CD4-positive, alpha-beta memory T cell (primary cell): ENCODE data around the gene GLT1D1. TPM values are rescaled to one million over a fixed set of nuclear protein-coding genes. Genes with fewer than 3 reads are reported as not detected.

Experiments
- CTCF ChIA-PET: fragments of 350-600 bp; sonication (Branson Sonifier 250); formaldehyde crosslinking; loops from one replicate; lab custom pipeline; 2021; ENCODE audit warnings: inconsistent platforms; ENCODE audit not compliant: partially characterized antibody; lab: Charles Lee
- POLR2A ChIA-PET: fragments of 350-600 bp; sonication (Branson Sonifier 250); formaldehyde crosslinking; loops from one replicate; lab custom pipeline; 2021; ENCODE audit not compliant: partially characterized antibody; lab: Charles Lee
- DNase-seq, 5 donors: peaks; one replicate each; pipeline versions ENCODE4 v3.0.0 to v3.0.0-alpha.2; 2020 to 2022; ENCODE audit warnings: mixed read lengths in 1 of 5
- H3K27ac ChIP-seq: one replicate; pipeline ENCODE4 v1.7.0; 2013; ENCODE audit warnings: low read depth, low read length
- H3K27me3 ChIP-seq: 2 replicates; pipeline ENCODE4 v1.7.0; 2013; ENCODE audit warnings: mild to moderate bottlenecking, low read length, moderate library complexity; ENCODE audit not compliant: insufficient read depth
- H3K36me3 ChIP-seq: 2 replicates; pipeline ENCODE4 v1.7.0; 2013; ENCODE audit warnings: mild to moderate bottlenecking, low read length, moderate library complexity; ENCODE audit not compliant: insufficient read depth
- H3K4me1 ChIP-seq: 2 replicates; pipeline ENCODE4 v1.7.0; 2013; ENCODE audit warnings: mild to moderate bottlenecking, low read length, moderate library complexity; ENCODE audit not compliant: insufficient read depth
- H3K4me3 ChIP-seq, 2 donors: one replicate each; pipeline ENCODE4 v1.7.0; 2013; ENCODE audit warnings: low read length in 2 of 2, mild to moderate bottlenecking in 1 of 2
- H3K9me3 ChIP-seq, 2 donors: one replicate each; pipeline ENCODE4 v1.7.0; 2013; ENCODE audit warnings: low read length in 2 of 2, control low read depth in 1 of 2; ENCODE audit not compliant: control insufficient read depth in 1 of 2
- H3K27ac Mint-ChIP-seq, 7 donors: one replicate each; pipeline ENCODE4 v1.8.0; 2020 to 2021; ENCODE audit warnings: mixed read lengths in 7 of 7, mild to moderate bottlenecking in 6 of 7, inconsistent platforms in 3 of 7, moderate library complexity in 3 of 7
- H3K27me3 Mint-ChIP-seq, 2 donors: one replicate each; pipeline ENCODE4 v1.8.0; 2020 to 2021; ENCODE audit warnings: mixed read lengths in 2 of 2
- H3K36me3 Mint-ChIP-seq, 2 donors: one replicate each; pipeline ENCODE4 v1.8.0; 2020 to 2021; ENCODE audit warnings: mixed read lengths in 2 of 2, inconsistent platforms in 1 of 2, mild to moderate bottlenecking in 1 of 2
- H3K4me1 Mint-ChIP-seq, 4 donors: one replicate each; pipeline ENCODE4 v1.8.0; 2020 to 2021; ENCODE audit warnings: mixed read lengths in 4 of 4, mild to moderate bottlenecking in 1 of 4
- H3K4me3 Mint-ChIP-seq, 8 donors: one replicate each; pipeline ENCODE4 v1.8.0; 2020 to 2021; ENCODE audit warnings: mixed read lengths in 8 of 8, mild to moderate bottlenecking in 7 of 8, moderate library complexity in 6 of 8, inconsistent platforms in 3 of 8
- H3K9me3 Mint-ChIP-seq, 8 donors: one replicate each; pipeline ENCODE4 v1.8.0; 2020 to 2021; ENCODE audit warnings: mixed read lengths in 8 of 8, mild to moderate bottlenecking in 5 of 8, inconsistent platforms in 3 of 8, moderate library complexity in 1 of 8
- intact Hi-C: fragments of 100-400 bp; cut with micrococcal nuclease; formaldehyde crosslinking; loops from one replicate; pipeline ENCODE4 v1.15.1; 2023
- polyA plus RNA-seq, 2 donors: library from polyadenylated mRNA; unstranded; fragments of 300-500 nt; fragmentation: Illumina TruSeq; gene quantifications; one replicate each; pipeline ENCODE4 v1.2.3, GENCODE V29; 2021
- total RNA-seq, 2 experiments: library from RNA; stranded (reverse); gene quantifications; one replicate each; pipeline ENCODE4 v1.2.3, GENCODE V29; 2021

Gene GLT1D1
- total and polyA plus RNA-seq, 4 experiments from 2014 or later, result not detected

DNA sequence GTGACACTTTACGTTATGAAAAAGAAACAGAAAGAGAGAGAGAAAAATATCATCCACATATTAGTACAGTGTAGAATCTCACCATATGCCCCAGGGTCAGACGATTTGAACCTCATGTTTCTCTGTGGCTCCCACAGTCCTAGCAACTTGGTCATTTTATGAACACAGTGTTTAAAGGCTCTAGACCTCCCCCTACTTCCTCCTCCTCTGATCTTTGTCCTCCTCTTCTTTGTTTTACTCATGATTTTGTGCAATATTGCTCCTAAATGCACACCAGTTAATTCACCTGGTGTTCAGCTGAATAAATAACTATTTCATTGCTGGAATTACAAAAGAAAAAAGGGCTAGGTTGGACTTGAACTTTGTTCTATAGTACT is 18.2 kb downstream of the GLT1D1 start:
- Mint-ChIP-seq H3K9me3 (peaks cover 0 to 20% (median 10%) of the 10 kb centered on the region in 8 donors), H3K27me3 (peaks cover 0 to 1% of the 10 kb centered on the region in 2 donors), H3K4me3 (no peak overlapping the region), H3K27ac (no peak overlapping the region), H3K36me3 (peaks cover 2% of the 10 kb centered on the region in 2 donors), H3K4me1 (no peaks in the 10 kb centered on the region)
- Histone ChIP-seq H3K36me3 (no peaks in the 10 kb centered on the region), H3K27me3 (no peaks in the 10 kb centered on the region), H3K4me3 (no peak overlapping the region), H3K9me3 (peaks cover 0 to 4% of the 10 kb centered on the region in 2 donors), H3K4me1 (no peaks in the 10 kb centered on the region), H3K27ac (no peak overlapping the region)
- POLR2A ChIA-PET, result no interaction called here
- intact Hi-C loops, result no loop called here
- CTCF ChIA-PET, result no interaction called here
- DNase-seq, result no peak

DNA sequence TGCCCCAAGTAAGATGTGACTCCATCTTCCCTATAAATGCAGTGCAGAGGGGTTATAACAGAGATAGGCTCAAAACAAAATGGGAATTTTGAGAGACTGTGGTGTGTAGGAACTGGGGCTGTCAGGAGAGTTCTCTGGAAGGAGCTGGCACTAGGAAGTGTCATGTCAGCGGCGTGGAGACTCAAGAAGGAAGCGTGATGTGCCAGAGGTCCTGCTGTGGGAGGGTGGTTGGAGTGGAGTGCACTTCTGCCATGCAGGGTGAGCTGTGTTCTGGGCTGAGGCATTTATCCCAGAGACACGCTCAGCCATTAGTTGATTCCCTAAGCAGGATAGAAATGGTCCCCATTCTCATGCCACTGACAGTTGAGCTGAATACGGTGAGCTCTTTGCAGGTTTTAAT is 19.0 kb downstream of the GLT1D1 start:
- Histone ChIP-seq H3K27ac (no peak overlapping the region), H3K4me3 (no peak overlapping the region), H3K27me3 (no peaks in the 10 kb centered on the region), H3K4me1 (no peaks in the 10 kb centered on the region), H3K9me3 (peaks cover 0 to 11% of the 10 kb centered on the region in 2 donors), H3K36me3 (no peaks in the 10 kb centered on the region)
- Mint-ChIP-seq H3K27me3 (peaks cover 0 to 1% of the 10 kb centered on the region in 2 donors), H3K27ac (no peak overlapping the region), H3K36me3 (peaks cover 2 to 5% of the 10 kb centered on the region in 2 donors), H3K9me3 (peaks cover 0 to 28% (median 18%) of the 10 kb centered on the region in 8 donors), H3K4me3 (no peak overlapping the region), H3K4me1 (no peaks in the 10 kb centered on the region)
- ChIA-PET CTCF (no interaction called here), POLR2A (no interaction called here)
- intact Hi-C loops, result no loop called here
- DNase-seq, result no peak

DNA sequence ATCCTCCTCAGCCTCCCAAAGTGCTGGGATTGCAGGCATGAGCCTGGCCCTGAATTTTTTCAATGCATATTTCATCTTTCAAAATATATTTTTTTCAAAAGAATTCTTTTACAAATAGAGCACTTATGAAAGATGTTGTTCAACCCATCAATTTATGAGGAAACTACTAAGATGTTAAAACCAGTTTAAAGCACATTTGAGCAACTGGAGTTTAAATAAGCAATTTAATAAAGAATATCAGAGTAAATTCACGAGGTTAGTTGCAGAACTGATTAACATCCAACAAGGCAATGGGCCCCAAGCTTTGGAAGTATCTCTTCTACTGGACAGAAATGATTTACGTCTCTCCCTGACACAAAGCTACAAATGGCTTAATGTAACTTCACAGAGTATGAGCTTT is 23.3 kb downstream of the GLT1D1 start:
- no peaks in the 10 kb centered on the region for H3K27me3 Mint-ChIP-seq
- peaks cover 2 to 5% of the 10 kb centered on the region in 2 donors for H3K36me3 Mint-ChIP-seq
- ChIA-PET POLR2A (no interaction called here), CTCF (no interaction called here)
- no peak overlapping the region for H3K27ac ChIP-seq
- H3K36me3 ChIP-seq, result no peaks in the 10 kb centered on the region
- H3K4me1 Mint-ChIP-seq, result no peaks in the 10 kb centered on the region
- H3K27ac Mint-ChIP-seq, result no peak overlapping the region
- no peak overlapping the region for H3K4me3 Mint-ChIP-seq
- H3K4me1 ChIP-seq, result no peaks in the 10 kb centered on the region
- intact Hi-C loops, result no loop called here
- H3K9me3 ChIP-seq, result peaks cover 0 to 18% of the 10 kb centered on the region in 2 donors
- H3K4me3 ChIP-seq, result no peak overlapping the region
- H3K27me3 ChIP-seq, result no peaks in the 10 kb centered on the region
- H3K9me3 Mint-ChIP-seq, result peaks cover 0 to 46% (median 31%) of the 10 kb centered on the region in 8 donors
- DNase-seq, result no peak

DNA sequence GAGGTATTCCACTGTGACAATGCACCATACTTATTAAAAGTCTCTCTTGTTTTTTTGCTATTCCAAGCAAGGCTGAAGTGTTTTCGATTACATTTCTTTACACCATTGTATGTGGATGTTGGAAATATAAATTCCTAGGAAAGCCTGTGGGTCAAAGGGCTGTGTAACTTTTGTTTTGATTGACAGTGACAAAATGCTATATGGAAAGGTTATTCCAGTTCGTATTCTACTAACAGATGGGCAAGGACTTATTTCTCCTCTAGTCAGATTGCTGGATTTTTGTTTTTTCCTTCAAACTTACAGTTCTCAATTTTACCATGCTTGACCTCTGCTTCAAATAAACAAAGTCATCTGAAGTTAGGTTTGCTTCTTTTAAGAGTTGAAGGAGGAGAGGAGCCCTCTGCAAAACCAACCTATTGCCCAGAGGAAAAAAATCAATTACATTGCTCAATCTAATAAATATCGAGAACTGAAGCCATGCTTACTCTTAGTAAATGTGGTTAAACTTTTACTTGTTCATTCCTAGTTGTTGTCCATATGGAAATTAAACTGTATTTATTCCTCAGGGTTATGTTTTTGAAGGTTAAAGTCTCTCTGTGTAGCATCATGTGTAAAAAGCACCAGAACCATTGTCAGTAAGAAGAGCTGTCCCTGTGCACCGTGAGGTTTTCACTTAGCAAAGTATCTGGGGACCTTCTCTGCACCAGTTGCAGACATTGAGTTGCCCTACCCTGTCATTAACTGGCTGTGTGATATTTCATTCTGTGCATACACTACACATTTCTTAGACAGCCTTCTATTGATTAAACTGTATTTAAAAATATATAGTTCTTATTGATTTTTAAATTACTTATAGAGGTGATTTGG is 26.9 kb downstream of the GLT1D1 start:
- Histone ChIP-seq H3K36me3 (no peaks in the 10 kb centered on the region), H3K4me3 (no peak overlapping the region), H3K27me3 (no peaks in the 10 kb centered on the region), H3K9me3 (peaks cover 0 to 18% of the 10 kb centered on the region in 2 donors), H3K27ac (no peak overlapping the region), H3K4me1 (no peaks in the 10 kb centered on the region)
- ChIA-PET POLR2A (no interaction called here), CTCF (no interaction called here)
- Mint-ChIP-seq H3K4me3 (no peak overlapping the region), H3K36me3 (peaks cover 2 to 5% of the 10 kb centered on the region in 2 donors), H3K27me3 (no peaks in the 10 kb centered on the region), H3K27ac (no peak overlapping the region), H3K9me3 (peaks cover 0 to 33% (median 28%) of the 10 kb centered on the region in 8 donors), H3K4me1 (no peaks in the 10 kb centered on the region)
- no peak for DNase-seq
- intact Hi-C loops, result no loop called here

DNA sequence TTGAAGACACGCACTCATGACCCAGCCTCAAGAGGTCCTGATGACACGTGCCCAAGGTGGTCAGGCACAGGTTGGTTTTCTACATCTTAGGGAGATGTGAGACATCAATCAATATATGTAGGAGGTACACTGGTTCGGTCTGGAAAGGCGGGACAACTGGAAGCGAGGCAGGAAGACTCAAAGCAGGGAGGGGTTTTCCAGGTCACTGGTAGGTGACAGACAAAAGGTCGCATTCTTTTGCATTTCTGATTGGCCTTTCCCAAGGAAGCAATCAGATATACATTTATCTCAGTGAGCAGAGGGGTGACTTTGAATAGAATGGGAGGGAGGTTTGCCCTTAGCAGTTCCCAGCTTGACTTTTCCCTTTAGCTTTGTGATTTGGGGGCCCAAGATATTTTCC is 38.6 kb downstream of the GLT1D1 start:
- no peak overlapping the region for H3K4me3 Mint-ChIP-seq
- no peaks in the 10 kb centered on the region for H3K36me3 Mint-ChIP-seq
- Histone ChIP-seq H3K9me3 (no peaks in the 10 kb centered on the region), H3K27me3 (no peaks in the 10 kb centered on the region), H3K4me1 (no peaks in the 10 kb centered on the region), H3K36me3 (no peaks in the 10 kb centered on the region), H3K4me3 (no peak overlapping the region), H3K27ac (no peak overlapping the region)
- H3K9me3 Mint-ChIP-seq, result peaks cover 0 to 3% (median 0%) of the 10 kb centered on the region in 8 donors
- H3K27ac Mint-ChIP-seq, result no peak overlapping the region
- POLR2A ChIA-PET, result no interaction called here
- CTCF ChIA-PET, result no interaction called here
- no peak for DNase-seq
- H3K4me1 Mint-ChIP-seq, result no peaks in the 10 kb centered on the region
- intact Hi-C loops, result no loop called here
- H3K27me3 Mint-ChIP-seq, result no peaks in the 10 kb centered on the region

DNA sequence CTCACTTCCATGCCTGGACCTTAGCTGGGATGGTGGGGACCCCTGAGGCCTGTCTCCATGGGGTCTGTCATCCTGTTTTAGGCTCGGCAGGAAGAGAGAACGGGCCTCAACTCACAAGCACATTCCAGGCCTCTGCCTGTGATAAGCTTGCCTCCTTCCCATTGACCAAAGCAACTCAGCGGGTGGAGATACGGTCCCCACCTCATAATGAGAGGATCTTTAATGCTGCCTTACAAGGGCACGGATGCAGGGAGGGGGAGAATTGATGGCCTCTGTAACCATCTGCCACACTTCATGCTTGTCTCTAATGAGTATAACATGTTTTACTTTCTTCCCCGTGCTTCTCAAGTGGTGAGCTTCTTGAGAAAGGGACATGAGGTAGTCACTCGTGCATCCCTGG is 50.0 kb downstream of the GLT1D1 start:
- intact Hi-C loops, result no loop called here
- CTCF ChIA-PET, result no interaction called here
- POLR2A ChIA-PET, result no interaction called here
- Mint-ChIP-seq H3K4me1 (no peaks in the 10 kb centered on the region), H3K9me3 (peaks cover 0 to 4% (median 0%) of the 10 kb centered on the region in 8 donors), H3K4me3 (no peak overlapping the region), H3K27me3 (peaks cover 0 to 2% of the 10 kb centered on the region in 2 donors), H3K27ac (no peak overlapping the region), H3K36me3 (no peaks in the 10 kb centered on the region)
- no peak for DNase-seq
- Histone ChIP-seq H3K27ac (no peak overlapping the region), H3K36me3 (no peaks in the 10 kb centered on the region), H3K4me3 (no peak overlapping the region), H3K9me3 (no peaks in the 10 kb centered on the region), H3K27me3 (no peaks in the 10 kb centered on the region), H3K4me1 (no peaks in the 10 kb centered on the region)

DNA sequence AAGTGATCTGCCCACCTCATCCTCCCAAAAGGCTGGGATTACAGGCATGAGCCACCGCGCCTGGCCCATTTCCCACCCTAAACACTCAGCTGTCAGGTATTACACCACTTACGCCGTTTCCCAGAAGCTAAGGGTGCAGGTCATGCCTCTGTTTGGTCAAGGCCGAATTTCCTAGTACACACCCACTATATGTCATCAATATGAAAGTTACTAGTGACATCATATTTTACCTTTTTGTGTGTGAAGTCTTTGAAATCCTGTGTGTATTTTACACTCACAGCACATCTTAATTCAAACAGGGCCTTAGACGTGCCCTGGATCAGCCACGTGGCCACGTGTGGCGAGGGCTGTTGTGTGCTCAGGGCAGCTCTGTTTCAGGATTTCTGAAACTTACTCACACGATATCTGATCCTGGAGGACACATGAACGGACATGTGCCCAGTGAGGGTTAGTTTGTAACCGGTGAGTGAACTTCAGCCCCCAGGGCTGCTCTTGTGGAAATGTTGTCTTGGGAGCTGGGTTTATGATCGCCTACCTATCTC is 51.8 kb downstream of the GLT1D1 start:
- no peaks in the 10 kb centered on the region for H3K36me3 ChIP-seq
- no peaks in the 10 kb centered on the region for H3K4me1 ChIP-seq
- DNase-seq, result no peak
- no peak overlapping the region for H3K27ac Mint-ChIP-seq
- CTCF ChIA-PET, result no interaction called here
- no peaks in the 10 kb centered on the region for H3K4me1 Mint-ChIP-seq
- no peaks in the 10 kb centered on the region for H3K9me3 ChIP-seq
- H3K4me3 Mint-ChIP-seq, result no peak overlapping the region
- no peak overlapping the region for H3K27ac ChIP-seq
- intact Hi-C loops, result no loop called here
- no peaks in the 10 kb centered on the region for H3K27me3 ChIP-seq
- H3K27me3 Mint-ChIP-seq, result peaks cover 0 to 4% of the 10 kb centered on the region in 2 donors
- no peaks in the 10 kb centered on the region for H3K36me3 Mint-ChIP-seq
- POLR2A ChIA-PET, result no interaction called here
- peaks cover 0 to 2% (median 0%) of the 10 kb centered on the region in 8 donors for H3K9me3 Mint-ChIP-seq
- H3K4me3 ChIP-seq, result no peak overlapping the region
